ENCODE results near the gene BCAS3.

Gene BCAS3

GRCh38 chr17:61209525-61209924 lies 531.9 kb downstream of the BCAS3 start:
- DNase-seq: no peak

GRCh38 chr17:61211236-61211635 lies 533.6 kb downstream of the BCAS3 start:
- no peak for DNase-seq

- no peak for DNase-seq
Measured at GRCh38 chr17:61212655-61213054, 535.0 kb downstream of the BCAS3 start.

GRCh38 chr17:61214753-61215152 lies 537.1 kb downstream of the BCAS3 start:
- DNase-seq: no peak

GRCh38 chr17:61216066-61216465 lies 538.4 kb downstream of the BCAS3 start:
- DNase-seq: no peak

DNA sequence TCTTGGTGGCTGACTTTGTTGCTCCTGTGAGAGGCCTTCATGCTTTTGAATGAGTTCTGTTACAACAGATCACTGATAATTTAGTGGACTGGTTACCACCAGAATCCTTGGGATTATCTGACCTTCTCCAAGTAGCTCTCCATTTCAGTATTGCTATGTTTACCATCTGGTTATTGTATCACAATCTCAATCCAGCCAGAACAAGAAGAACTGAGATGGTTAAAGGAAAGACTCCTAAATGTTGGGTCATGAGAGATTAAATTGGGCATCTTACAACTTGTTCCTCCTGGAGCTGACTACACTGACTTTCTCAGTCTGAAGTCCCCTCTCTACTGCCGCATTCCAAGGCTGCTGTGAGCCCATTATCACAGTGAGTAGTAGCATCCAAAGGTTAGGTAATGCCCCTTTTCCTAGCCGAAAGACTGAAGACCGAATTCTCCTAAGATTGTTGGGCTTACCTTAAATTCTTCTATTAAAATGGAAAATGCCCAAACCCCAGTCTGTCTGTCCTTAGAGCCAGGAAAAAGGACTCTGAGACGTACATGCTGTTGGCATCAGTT lies 540.3 kb downstream of the BCAS3 start:
- DNase-seq: no peak

DNA sequence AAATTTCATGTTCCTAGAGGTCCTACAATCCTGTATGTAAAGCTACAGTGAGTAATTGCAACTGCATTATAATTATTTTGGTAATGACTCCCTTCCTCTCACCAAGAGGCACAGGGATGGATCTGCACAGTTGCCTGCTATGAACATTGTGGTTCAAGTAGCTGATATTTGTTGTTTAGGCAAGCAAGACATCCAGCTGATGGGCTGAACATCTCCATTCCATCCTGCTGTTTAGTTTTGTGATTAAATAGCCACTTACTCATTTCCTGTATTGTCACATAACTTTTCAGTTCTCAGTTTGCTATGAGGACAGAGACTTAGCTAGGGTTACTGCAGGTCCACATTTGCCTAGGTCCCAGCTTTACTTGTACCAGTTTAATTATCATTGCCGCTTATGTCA lies 540.8 kb downstream of the BCAS3 start:
- no peak for DNase-seq

GRCh38 chr17:61219460-61219859 lies 541.8 kb downstream of the BCAS3 start:
- DNase-seq: no peak

DNA sequence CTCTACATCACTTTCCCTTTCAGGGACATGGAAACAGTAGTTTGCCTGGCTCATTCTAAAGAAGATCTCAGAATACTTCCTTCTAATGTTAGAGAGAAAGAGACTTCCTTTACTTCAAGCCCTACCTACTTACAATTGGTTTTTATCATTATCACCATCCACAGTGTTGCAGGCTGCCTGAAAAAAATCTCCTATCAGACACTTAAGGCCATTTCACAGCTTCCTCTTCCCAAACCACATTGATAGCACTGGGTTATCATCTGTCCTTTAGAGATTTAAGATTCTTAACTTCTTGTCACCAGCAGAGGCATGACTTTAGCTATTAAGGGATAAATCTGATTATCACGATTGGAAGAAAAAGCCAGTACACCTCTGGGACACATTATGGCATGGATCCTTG lies 543.5 kb downstream of the BCAS3 start:
- peak; percentile 5 for DNase-seq

DNA sequence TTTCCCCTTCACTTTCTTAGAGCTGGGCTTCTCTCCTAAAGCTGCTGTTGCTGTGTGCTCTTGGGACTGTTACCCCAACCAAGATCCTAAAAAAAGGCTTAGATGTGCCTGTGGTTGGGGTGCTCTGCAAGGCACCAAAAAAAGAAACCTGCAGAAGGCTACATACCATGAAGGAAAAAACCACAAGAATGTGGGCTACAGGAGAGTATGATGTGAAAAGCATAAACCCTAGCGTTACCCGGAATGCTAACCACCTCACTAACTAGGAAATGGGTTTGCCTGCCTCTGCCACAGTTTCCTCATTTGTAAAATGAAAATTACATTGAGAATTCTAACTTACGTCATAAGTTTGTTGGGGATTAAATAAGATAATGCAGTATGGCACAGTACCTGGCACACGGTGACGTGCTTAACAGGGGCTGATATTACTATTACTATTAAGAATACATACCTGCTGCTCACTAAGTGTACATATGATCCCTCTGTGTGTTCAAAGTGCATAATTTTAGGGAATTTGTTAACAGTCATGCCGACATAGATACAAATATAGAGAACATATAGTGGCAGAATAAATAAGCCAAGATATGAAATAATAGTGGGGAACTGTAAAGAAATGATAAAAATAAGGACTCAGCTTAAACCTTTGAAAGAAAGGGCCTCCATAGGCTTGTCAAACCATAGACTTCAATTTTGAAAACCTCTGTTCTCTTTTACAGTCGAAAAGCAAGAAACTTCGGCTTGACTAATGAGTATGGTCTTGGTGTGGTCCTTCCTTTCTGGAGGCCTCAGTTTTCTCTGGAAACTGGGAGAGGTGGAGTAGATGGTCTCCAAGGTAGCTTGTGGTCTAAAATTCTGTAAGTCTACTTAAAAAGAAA lies 544.2 kb downstream of the BCAS3 start:
- peak; percentile 16 for DNase-seq

DNA sequence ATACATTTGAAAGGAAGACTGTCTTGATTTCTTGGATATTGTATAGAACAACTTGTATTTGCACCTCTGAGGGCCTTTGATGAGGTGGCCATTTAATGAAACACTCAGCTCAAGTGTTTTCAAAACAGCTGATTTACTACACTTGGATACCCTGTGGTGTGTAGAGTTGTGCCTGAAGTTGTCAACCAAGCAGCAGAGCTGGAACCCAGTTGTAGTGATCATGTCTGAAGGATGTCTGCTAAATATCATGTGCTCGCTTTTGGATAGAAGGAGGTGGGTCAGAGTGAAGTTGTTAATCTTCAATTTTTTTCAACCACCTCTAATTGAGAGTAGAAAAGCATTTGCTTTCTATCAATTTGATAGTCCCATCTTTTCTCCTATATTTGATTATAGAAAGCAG lies 546.1 kb downstream of the BCAS3 start:
- no peak for DNase-seq

DNA sequence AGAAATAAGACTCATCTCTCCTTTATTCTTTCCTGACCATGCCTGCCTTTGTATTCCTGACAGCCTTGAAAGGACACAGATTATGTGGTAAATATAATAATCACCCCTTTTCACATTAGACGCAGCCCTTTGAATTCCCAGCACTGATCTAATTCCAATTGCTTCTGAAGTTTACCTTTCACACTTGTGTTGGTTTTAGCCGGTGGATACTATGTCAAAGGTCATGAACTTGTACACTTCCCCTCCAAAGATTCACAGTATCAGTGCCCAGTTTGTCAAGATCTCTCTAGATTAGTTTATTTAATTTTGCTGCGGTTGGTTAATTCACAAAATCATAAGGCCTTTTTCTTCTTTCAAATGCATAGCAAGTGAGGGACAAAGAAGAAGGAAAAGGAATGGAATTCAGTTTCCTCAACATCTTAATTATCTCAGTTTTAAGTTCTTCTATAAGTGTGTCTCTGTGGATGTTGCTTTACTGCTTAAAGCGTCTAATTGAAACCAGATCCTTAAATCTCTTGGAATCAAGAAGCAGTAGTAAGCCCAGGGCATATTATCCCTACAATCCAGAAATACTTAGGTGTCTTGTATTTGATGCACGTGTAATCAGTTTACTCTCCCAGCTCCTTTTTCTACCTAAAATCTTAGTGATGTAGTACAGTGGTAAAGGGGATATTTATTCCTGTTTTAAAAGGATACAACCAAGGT lies 547.7 kb downstream of the BCAS3 start:
- no peak for DNase-seq

DNA sequence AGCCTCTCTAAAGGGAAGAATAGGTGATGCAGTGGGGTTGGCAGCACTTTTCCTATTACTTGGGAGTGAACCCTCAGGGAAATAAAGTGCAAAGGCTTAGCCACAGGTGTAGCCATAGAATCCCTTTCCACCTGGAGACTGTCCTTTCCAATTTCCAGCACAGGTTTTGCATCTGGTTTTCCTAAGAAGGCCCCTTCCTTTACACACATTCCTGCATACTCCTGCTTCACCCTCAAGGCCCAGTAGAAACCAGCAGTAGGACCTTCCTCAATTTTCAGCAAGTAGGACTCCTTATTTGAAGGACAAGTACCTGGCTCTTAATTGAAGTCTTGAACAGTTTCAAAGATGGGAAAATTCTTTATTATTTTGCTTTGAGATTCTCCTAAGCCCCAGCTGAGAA lies 550.2 kb downstream of the BCAS3 start:
- no peak for DNase-seq

GRCh38 chr17:61230461-61230860 lies 552.8 kb downstream of the BCAS3 start:
- no peak for DNase-seq

GRCh38 chr17:61230972-61231820 lies 553.5 kb downstream of the BCAS3 start:
- no peak for DNase-seq

- no peak for DNase-seq
Measured at GRCh38 chr17:61232871-61233270, 555.2 kb downstream of the BCAS3 start.

- DNase-seq: no peak
Measured at GRCh38 chr17:61233991-61234750, 556.5 kb downstream of the BCAS3 start.

DNA sequence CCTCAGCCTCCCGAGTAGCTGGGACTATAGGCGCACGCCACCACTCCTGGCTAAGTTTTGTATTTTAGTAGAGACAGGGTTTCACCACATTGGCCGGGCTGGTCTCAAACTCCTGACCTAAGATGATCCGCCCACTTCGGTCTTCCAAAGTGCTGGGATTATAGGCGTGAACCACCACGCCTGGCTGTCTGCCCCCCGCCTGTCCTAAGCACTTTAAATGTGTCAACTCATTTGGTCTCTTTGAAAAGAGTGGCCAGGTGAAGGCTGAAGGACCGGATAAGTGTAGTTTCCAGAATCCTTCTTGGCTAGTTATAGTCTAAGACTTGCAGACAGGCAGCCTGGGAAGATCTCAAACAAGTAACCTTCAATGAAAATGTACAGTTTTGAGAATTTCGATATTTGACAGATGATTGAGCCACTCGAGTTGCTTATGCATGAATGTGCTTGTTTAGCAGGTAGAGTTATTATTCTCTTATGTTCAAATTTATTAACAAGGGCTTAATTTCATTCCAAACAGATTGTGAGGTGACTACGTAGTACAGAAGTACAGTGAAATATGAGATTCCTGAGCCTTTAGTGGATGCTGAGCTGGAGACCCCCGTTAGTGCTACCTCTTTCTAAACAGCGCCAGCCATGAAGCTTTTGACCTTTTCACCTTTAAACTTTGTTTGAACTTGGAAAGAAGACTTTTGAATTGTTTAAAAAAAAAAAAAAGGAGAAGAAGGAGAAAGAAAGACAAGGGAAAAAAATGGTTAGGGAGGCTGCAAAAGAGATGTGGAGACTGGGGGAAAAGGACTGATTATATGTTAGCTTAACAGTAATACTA lies 557.6 kb downstream of the BCAS3 start:
- no peak for DNase-seq

GRCh38 chr17:61235827-61236197 lies 558.2 kb downstream of the BCAS3 start:
- no peak for DNase-seq

GRCh38 chr17:61237275-61237674 lies 559.6 kb downstream of the BCAS3 start:
- no peak for DNase-seq

- DNase-seq: no peak
Measured at GRCh38 chr17:61238455-61238933, 560.8 kb downstream of the BCAS3 start.
